Fibroblast of lung (primary cell): ENCODE results near the gene FBXL17.

Source experiments
- EZH2 ChIP-seq: IDR thresholded peaks from 2 replicates; pipeline ENCODE4 v1.5.1; 2012; ENCODE audit warnings: low read length, control low read depth, mild to moderate bottlenecking; ENCODE audit errors: missing control alignments
- TF ChIP-seq, protein P1 (sequence below), 2 donors: IDR thresholded peaks in 1 of 2; conservative IDR thresholded peaks in 1 of 2; 1 replicate in 1 of 2; 2 replicates in 1 of 2; pipeline ENCODE4 v1.5.1; 2011 to 2012; ENCODE audit warnings: low read length in 2 of 2, control low read depth in 1 of 2, inconsistent platforms in 1 of 2, low read depth in 1 of 2, mild to moderate bottlenecking in 1 of 2

GRCh38 chr5:107964722-107965121, 417.2 kb downstream of the FBXL17 start:
- TF ChIP-seq, protein P1, sequence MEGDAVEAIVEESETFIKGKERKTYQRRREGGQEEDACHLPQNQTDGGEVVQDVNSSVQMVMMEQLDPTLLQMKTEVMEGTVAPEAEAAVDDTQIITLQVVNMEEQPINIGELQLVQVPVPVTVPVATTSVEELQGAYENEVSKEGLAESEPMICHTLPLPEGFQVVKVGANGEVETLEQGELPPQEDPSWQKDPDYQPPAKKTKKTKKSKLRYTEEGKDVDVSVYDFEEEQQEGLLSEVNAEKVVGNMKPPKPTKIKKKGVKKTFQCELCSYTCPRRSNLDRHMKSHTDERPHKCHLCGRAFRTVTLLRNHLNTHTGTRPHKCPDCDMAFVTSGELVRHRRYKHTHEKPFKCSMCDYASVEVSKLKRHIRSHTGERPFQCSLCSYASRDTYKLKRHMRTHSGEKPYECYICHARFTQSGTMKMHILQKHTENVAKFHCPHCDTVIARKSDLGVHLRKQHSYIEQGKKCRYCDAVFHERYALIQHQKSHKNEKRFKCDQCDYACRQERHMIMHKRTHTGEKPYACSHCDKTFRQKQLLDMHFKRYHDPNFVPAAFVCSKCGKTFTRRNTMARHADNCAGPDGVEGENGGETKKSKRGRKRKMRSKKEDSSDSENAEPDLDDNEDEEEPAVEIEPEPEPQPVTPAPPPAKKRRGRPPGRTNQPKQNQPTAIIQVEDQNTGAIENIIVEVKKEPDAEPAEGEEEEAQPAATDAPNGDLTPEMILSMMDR (conservative IDR thresholded peaks at IDR 0.05 in 1 of 2, IDR thresholded peaks at IDR 0.05 in 1 of 2; ENCODE audit: low read depth in 1 of 2, low read length in 2 of 2): no peak
- no peak for TF ChIP-seq EZH2
